Measurements from ENCODE around the gene FBXW8.

FBXW8 gene

GRCh38 chr12:116959845-116960514 is 49.2 kb downstream of the FBXW8 start:
- DNase-seq: no peak

DNA sequence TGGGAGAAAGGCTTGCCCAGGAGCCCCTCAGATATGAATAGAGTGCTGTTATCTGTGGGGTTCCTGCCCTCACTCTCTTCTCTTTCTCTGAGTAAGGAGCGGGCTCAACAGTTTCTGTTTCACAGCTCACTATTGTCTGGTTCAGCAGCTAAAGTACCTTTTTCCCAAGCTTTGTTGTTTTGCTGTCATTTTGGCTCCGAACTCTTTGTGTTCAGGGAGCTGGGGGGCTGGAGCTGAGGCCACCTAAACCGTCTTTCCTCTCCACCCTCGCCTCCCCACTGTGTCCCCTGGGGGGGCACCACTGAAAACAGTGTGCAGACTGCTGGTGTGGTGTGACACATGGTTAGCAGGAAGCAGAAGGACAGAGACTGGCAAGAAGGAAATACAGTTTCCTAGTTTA is 51.4 kb downstream of the FBXW8 start:
- no peak for DNase-seq

- DNase-seq: no peak
Observed at GRCh38 chr12:116962783-116963356, 52.1 kb downstream of the FBXW8 start.

DNA sequence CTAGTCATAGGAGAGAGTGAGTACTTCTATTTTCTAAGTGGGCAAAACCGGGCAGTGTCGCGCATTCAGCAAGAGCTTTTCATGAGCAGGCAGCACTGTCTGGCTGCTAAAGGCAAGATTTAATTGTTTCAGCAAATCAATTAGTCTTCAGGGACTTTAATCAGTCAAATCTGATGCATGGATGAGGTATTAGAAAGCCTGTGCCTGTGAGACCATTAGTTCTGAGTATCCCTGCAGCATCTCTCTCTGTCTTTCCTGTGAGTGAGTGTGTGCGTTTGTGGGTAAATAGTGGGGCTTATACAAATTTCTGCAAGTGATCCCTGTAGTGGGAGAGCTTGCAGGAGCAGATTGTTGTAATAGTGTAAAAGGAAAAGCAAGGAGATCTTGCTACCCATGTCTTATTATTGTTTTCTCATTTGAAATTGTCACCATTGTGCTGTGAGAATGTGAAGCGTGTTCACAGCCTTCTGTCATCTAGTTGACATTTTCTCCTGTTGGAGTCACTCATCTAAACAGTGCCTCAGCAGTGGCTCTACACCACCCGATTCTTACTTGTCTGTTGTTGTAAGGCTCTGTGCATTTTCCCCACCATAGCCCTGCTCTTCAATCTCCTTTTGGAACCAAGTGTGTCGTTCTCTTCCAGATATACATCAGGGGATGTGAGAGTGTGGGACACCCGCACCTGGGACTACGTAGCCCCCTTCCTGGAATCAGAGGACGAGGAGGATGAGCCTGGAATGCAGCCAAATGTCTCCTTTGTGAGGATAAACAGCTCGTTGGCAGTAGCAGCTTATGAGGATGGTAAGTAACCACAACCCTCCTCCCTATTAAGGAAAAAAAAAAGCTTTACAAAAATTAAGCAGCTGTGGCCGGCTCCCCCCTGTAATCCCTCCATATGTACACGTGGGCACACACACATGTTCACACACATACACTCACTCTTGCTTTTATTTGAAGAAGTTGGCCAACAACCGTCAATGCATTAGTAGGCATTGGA is 53.6 kb downstream of the FBXW8 start:
- DNase-seq: peak; percentile 84

- DNase-seq: no peak
Observed at GRCh38 chr12:116968986-116969385, 58.2 kb downstream of the FBXW8 start.

DNA sequence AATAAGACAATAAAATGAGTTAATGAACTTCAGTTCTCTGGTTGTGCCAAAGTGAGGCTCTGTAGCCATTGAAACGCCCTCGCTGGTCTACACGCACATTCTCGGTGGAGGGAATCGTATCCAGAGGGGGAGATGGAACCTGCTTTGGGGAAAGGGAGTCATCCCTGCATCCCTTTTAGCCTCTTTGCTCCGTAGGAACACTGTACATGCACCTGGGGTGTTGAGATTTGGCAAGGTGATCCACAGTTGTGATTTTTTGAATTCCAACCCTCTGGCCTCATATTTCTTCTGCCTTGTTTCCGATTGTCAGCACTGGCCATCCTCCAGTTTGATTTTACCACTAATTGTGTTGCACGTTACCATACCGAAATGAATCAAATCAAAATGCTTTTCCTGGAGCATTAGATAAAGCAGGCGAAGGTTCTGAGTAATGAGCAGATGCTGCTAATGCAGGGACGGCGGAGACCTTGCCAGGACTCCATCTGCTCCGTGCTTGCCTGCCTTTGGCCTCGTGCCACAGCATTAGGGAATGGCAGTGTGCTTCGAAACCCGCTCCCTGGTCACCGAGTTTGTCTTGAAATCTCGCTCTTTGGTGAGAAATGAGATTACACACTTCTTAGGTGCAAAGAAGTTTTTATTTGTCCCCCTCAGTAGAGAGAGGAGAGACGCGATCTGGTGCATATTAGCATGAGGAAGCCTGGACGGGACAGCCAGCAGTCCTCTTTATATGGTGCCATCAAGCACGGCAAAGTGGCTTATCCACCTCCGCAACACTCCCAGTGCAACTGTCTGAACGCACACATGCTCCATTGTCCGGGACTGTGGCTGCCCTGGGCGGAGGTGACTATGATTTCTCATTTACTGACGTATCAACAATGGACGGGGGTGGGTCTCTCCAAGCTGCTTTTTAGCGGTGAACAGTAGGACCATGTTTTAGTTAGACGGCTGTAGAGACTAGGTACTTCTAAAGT is 59.1 kb downstream of the FBXW8 start:
- DNase-seq: no peak

- DNase-seq: no peak
Observed at GRCh38 chr12:116971222-116971621, 60.5 kb downstream of the FBXW8 start.

DNA sequence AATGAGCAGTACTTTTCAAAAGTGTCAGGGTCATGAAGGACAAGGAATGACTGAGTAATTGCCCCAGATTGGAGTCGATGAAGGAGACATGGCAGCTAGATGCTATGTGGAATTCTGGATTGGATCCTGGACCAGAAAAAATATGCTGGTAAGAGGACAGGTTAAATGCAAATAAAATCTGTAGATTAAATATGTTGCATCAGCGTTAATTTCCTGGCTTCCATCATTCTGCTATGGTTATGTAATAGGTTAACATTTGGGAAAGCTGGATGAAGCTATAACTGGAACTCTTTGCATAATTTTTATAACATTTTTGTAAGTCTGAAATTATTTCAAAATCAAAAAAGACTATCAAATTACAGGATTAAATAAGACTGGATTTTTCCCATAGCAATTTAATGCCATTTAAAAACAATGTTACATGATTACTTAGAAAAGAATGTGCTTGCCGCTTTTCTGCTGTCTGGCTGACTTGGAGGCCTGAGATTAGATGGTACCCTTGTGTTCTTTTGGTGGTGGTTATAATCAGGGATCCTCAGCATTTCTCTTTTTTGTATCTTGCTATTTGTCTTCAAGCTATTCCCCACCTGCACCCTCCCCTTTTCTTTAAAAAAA is 65.1 kb downstream of the FBXW8 start:
- DNase-seq: no peak

GRCh38 chr12:116977465-116978380 is 67.0 kb downstream of the FBXW8 start:
- DNase-seq: no peak

DNA sequence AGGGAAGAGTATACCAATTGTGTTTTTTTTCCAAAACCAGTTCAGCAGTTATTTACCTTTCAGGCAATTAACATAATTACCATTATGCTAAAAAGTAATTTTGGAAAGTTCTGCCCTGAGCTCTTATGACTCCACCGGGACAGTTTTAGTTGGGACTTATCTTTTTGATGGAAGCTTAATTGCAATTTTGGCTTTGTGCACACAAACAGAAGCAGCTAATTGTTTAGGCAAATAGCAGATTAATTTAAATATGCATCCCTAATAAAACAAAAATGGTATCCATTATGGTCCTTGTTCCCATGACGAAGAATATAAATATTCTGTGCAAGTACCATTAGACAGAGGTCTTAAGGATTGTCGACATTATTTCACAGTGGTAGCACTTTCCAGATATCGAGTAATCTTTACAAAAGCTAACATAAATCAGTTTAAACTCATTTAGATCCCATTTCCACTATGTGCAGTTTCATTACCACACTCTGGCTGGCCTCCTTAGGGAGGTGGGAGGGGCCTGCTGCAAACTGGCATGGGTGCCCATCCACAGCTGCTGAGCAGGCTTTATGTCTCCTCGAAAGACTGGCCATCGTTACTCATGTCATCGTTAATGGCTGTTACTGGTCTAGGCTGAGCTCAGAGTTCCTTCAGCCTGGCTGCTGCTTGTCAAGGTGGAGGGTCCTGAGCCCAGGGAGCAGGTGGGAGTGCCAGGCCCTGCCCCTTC is 68.2 kb downstream of the FBXW8 start:
- no peak for DNase-seq

- no peak for DNase-seq
Observed at GRCh38 chr12:116980083-116980482, 69.3 kb downstream of the FBXW8 start.

DNA sequence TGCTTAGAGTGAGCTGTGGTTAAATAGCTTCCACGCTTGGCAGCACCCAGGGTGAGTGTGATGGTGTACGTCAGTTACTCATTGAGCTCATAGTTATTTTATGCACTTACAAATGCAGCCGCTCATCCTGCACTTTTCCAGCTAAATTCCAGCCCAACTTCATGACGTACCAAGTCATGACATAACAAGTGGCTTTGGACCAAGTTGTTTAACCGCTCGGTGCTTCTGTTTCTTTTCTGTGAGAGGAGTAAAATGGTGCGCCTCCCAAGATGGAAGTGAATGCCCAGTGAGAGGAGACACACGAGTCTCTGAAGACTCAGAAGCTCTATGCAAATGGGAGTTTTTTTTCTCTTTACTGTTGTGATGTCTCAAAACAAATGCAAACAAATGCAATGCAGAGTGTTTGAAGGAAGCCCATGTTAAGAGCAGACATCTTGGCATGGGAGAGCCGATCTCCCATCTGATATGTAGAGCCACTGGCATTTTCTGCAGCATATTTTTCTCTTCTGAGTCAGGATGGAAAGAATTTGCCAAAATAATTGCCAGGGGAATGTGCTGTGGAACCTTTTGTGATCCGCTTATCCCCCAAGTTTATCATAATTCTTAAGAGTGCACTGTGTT is 72.2 kb downstream of the FBXW8 start:
- DNase-seq: no peak

- no peak for DNase-seq
Observed at GRCh38 chr12:116984098-116984497, 73.3 kb downstream of the FBXW8 start.

GRCh38 chr12:116990329-116990728 is 79.6 kb downstream of the FBXW8 start:
- DNase-seq: no peak

- no peak for DNase-seq
Observed at GRCh38 chr12:116990971-116991966, 80.5 kb downstream of the FBXW8 start.

DNA sequence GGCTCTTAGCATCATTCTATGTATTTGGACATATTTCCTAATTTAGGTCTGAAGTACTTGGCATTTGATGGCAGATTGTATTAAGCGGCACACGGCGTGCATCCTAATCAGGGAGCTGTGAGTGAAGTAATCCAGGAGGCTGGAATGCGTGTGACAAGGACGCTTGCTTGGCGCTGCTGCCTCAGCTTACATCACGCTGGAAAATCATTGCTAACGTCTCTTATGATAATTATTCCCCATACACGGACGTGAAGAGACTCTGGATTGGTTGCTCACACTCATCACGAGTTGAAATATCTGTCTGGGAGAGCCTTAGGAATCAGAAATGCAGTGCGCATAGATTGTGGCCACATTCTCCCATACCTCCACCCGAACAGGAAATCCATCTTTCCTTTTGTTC is 85.3 kb downstream of the FBXW8 start:
- DNase-seq: no peak

DNA sequence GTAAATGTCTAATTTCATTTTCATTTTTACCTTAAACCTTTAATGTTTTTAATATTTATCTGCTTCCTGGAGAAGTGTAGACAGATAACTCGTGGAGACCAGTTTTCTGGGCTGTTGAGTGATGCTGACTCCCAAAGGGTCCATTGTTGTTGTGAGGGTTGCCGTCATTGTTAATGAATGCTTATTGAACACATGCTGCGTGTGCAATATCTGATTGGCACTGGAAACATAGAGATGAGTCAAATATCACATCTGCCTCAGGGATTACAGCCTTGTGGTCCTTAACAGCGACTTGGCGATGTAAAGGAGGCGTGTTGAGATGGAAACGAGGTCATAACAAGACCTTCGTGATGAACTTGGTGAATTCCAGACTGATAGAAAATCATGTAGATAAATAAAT is 85.9 kb downstream of the FBXW8 start:
- DNase-seq: no peak

DNA sequence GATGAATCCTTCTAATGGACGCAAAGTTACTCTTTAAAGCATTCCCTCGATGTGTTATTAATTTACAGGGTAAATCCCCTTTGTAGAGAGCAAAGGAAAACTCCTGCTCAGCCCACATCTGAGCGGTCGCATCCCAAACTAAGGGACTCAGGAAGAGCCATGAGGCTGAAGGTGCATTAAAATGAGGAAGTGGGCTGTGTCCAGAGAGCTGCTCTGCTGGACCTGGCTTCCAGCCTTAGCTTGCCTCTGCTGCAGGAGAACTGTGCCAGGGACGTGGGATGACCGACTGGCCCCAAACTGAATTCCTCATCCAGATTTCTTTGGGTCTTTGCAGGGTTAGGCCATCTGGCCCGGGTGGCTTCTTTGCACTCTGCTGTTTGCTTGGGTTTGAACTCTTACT is 88.3 kb downstream of the FBXW8 start:
- no peak for DNase-seq

DNA sequence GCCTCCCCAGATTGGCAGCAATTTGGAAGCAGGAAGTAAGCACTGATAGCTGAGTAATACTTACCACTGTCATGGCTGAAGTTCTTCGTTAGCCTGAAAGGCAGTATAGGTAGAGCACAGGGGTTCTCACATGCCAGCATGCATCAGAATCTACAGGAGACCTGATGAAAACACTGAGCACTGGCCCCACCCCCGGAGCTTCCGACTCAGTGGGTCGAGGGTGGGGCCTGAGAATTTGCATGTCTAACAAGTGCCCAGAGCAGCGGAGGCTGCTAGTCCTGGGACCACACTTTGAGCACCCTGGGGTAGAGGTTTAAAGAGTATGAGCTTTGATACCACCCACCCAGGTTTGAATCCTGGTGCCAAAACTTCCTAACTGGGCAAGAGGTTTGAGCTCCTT is 89.6 kb downstream of the FBXW8 start:
- DNase-seq: no peak

Measured in NCI-H2029 treated with DMSO at 0.1 percent for 48 hours (cell line).